NCI-H187 (cell line): ENCODE measurements around the gene ARHGAP8.
"Not testable (repeated sequence)": the region's sequence is repeated elsewhere in the genome, so short reads cannot be mapped to it uniquely, and the experiment has no call there.

Experiments
- DNase-seq, 2 experiments: peaks; one replicate each; lab custom pipeline; 2025; lab: John Stamatoyannopoulos, UW

Gene ARHGAP8

DNA sequence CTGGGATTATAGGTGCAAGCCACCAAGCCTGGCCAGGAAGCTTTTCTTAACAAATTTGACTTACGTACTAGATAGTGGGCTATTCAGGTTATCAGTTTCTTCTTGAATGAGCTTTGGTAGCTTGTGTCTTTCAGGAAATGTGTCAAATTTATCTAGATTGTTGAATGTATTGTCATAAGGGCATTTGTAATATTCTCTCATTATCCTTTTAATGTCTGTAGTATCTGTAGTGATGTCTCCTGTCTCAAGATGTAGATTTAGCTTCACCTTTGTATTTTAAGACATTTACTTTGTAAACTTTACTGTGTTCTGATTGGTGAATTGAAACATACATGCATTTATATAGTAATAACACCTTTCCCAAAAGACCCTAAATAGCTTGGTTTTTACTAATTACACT lies 20.7 kb downstream of the ARHGAP8 start:
- no peak for DNase-seq

DNA sequence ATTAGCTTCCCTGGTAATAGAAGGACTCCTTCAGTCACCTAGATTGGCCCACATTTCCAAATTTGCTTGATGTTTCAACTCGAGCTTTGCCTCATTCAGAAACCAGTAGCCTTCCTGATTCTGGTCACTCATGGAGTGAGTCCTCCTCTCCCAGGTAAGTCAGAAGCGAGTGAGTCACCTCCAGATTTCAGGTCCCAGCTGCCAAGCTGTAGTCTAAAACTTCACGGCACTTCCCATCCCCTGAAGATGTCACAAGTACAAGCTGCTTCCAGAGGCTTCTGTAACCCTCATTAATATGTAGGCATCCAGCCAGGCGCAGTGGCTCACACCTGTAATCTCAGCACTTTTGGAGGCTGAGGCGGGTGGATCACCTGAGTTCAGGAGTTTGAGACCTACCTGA lies 23.5 kb downstream of the ARHGAP8 start:
- no peak for DNase-seq

DNA sequence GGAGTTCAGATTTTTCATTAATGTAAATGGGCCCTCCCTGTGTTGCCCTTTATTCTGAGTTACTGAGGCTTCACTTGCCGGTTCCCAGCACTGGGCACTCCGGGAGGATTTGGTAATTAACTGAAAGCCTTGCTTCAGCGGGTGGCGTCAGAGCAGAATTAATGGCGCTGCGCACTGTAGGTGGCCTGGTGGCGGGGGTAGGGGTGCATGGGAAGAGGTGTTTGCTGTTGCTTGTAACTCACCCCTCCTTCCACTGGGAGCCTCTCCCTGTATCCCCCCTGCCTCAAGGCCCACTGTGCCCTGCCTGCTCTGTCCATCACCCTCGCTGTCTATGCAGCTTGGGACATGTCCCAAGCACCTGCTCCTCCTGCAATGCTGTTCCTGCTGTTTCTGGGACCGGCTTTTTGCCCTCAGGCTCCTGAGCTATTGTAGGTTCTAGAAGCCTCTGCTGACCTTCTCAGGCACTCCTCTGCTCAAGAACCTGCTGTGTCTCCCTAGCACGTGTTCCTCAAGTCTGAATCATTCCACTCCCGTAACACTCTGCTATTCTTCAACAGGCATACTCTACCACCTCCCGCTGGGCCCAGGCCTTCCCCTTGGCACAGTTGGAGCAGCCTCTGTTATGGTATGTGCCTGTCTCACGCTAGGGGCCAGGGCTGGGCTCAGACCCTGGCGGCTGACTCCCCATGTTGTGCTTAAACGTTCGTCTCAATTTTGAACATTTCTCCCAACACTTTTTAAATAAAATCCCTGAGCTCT lies 24.4 kb downstream of the ARHGAP8 start:
- no peak for DNase-seq

DNA sequence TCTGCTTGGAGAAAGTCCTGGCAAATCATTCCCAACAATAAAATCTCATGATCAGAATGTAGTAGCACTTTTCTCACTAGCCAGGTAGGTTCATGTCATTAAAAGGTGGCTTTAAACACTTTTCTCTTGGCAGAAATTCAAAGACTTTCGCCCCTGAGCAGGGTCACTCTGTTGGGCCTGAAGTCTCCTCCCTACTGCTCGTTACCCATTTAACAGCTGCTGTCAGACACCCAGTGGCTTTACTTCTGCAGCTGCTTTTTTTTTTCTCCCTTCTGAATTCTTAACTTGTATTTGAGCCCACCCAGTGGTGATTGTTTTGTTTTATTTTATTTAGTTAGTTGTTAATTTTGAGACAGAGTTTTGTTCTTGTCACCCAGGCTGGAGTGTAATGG lies 25.0 kb downstream of the ARHGAP8 start:
- DNase-seq = no peak

DNA sequence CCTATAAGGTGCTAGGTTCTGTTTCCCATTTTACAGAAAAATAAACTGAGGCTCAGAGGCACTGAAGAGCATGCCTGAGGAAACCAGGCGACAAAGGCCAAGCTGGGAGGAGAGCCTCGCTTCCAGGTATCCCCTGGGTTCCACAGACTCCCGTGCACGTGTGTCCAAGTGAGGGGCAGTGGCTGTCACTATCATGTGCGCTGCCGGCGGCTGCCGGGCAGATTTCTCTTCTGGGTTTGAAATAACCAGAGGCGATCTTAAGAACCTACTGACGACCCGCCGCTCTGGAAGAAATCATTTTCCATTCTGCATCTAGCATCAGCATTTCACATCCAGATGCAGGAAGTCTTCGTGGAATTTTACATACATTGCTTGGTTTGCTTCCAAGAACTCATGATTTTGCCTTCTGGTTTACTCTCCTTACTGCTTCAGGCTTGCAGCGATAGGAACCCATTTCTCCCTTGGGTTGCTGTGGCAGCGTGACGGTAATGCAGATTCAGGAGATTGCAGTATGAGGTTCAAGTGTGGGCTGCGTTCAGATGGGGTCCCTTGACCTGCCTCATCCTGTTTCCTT lies 28.6 kb downstream of the ARHGAP8 start:
- no peak for DNase-seq

DNA sequence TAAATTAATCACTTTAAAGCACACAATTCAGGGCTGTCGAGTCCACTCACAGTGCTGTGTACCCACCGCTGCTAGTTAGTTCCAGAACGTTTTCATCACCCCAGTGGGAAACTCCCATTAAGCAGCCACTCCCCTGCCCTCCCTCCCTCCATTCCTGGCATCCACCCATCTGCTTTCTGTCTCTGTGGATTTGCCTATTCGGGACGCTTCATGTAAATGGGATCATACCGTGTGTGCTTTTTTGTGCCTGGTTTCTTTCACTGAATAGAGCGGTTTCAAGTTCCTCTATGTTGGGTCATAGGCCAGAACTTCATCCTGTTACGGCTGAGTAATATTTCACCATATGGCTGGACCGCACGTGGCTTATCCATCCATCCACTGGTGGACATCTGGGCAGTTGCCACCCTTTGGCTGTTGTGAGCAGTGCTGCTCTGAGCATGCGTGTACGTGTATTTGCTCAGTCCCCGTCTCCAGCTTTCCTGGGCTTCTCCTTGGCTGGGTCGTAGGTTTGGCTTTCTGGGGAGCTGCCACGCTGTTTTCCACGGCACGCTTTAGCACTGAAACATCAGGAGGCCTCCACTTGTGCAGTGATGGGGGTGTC lies 30.1 kb downstream of the ARHGAP8 start:
- no peak for DNase-seq

DNA sequence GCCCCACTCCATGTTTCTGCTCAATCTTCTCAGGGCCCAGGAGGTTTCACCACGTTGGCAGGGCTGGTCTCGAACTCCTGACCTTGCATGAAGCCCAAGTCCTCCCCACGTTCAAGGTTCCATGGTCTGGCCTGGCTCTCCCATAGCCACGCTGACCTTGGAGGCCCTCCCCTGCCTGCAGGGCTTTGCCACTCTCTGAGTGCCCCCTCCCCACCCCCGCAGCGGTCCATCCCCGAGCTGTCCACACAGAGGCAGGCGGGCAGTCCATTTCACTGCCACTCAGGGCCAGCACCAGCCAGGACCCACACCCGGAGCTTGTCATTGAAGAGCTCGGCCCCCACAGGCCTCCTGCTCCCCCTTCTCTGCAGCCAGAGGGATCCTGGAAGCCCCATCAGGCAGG lies 30.7 kb downstream of the ARHGAP8 start:
- DNase-seq = no peak

DNA sequence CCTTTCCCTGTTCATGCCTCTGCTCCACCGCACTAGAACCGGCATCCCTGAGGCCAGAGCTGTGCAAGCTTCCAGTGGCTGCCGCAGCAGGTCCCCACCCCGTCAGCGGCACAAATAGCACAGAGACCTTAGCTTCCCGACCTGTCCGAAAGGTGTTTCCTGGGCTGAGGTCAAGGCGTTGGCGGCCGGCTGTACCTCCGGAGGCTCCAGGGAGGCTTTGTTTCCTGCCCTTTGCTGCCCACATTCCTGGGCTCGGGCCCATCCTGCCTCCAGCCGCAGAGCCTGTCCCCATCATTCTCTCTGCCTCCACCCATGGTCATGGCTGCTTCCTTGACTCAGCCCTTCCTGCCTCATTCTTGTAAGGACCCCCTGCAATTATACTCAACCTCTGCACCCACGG lies 31.2 kb downstream of the ARHGAP8 start:
- no peak for DNase-seq

DNA sequence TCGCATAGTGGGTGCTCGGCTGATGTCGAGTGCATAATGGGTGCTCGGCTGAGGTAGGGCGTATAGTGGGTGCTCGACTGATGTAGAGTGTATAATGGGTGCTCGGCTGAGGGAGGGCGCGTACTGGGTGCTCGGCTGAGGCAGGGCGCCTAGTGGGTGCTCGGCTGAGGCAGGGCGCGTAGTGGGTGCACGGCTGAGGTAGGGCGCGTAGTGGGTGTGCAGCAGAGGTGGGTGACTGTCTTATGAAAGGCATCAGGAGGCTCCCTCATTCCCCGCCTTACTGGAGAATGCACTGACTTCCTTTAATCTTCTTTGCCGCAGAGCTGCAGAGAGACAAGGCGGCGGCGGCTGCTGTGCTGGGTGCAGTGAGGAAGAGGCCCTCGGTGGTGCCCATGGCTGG lies 33.8 kb downstream of the ARHGAP8 start:
- no peak for DNase-seq

DNA sequence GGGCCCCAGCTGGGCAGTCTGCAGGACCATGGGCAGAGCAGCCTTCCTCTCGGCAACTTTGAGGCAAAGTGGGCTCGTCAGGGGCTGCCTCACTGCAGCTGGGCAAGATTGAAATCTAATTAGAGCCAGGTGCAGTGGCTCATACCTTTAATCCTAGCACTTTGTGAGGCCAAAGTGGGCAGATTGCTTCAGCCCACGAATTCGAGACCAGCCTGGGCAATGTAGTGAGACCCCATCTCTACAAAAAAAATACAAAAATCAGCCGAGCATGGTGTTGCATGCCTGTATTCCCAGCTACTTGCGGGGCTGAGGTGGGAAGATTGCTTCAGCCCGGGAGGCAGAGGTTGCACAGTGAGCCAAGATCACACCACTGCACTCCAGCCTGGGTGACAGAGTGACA lies 34.2 kb downstream of the ARHGAP8 start:
- DNase-seq = no peak

DNA sequence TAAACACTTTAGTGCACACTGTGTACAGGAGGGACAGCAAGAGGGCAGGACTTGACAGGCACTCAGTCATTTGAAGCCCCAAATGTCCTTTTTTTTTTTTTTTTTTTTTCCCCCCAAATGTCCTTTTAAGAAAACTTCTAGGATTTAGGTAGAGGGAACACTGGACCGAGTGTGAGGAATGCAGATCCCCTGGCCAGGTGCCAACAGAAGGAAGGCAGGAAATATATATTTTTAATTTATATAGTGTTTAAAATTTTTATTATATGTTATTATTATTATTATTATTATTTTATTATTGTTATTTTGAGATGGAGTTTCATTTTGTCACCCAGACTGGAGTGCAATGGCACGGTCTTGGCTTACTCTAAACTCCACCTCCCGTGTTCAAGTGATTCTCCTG lies 35.5 kb downstream of the ARHGAP8 start:
- no peak for DNase-seq

DNA sequence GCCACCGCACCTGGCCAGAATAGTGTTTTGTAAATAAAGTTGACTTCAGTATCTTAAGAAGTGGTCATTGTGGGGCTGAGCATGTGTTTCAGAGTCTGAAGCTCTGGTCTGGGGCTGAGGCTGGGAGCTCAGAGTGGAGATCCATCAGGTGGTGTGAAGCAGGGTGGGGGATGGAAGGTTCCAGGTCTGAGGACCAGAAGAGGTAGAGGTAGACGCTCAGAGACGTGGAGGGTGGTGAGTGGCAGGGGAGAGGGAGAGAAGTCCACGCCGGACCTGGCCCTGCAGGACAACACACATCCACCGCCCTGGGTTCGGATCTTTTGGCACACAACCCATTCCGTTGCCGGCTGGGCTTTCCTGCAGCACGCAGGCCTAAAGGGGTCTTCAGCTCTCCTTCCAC lies 40.7 kb downstream of the ARHGAP8 start:
- no peak for DNase-seq

DNA sequence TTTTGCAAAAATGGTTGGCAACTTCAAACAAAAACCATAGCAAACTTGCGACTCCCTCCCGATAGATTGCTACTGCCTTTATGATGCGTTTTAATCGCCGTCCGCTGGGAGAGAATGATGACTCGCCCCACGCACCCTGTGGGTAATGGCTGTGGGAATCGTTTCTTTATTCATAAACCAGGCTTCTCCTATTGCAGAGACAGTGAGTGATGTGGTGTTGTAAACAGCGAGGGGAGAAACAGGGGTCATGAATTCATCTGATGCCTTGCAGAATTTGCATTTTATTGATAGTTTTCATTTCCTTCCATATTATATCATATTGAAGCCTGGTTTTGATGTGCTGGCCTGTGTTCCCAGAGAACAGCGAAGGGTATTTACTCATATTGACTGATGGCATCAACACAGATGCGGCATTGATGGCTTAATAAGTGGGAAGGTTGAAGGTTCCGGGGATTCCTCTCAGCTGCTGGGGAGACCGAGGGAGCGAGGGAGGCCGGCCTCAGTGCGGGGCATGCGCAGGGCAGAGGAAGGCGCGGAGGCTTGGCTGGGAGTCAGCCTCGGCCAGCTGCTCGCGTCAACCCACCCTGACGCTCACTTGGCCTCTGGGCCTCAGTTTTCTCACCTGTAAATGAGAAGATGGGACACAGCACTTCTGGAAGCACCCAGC lies 41.3 kb downstream of the ARHGAP8 start:
- no peak for DNase-seq

DNA sequence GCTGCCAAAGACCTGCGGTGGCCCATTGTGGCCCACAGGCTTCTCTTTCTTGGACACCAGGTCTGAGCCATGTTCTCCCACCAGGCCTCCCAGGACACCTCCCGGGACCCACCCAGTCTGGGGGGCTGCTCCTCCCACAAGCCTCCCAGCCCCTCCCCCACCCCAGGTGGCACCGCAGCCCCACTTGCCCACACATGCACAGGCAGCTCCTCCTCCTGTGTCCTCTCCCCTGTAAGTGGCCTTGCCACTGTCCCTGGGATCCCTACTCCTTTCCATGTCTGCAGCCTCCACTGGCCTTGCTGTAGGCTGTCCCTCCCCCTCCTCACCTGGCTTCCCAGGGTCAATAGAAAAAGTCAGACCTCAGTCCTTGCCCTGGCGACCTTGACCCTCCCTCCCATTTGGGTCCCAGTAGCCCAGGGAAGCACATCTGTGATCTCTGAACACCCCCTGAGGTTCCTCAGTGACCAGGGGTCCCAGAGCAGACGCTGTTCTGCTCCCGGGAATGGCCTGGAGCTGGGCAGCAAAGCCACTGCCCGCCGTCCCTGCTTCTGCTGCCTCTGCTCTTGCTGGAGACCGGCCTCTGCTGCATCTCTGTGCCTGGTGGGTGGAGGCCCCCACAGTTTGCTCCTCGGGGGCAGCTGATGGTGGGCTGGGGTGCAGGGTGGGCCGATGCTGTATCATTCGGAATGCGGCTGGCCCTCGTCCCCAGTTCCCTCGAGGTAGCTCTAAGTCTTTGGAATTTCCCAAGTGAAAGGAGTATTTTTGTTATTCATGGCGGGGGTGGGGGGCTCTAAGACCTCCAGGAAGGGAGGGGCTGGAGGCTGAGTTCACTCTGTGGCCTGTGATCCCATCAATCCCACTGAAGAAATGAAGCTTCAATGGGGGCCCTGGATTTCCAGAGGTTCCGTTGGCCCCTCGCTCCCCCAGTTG lies 43.6 kb downstream of the ARHGAP8 start:
- no peak for DNase-seq

DNA sequence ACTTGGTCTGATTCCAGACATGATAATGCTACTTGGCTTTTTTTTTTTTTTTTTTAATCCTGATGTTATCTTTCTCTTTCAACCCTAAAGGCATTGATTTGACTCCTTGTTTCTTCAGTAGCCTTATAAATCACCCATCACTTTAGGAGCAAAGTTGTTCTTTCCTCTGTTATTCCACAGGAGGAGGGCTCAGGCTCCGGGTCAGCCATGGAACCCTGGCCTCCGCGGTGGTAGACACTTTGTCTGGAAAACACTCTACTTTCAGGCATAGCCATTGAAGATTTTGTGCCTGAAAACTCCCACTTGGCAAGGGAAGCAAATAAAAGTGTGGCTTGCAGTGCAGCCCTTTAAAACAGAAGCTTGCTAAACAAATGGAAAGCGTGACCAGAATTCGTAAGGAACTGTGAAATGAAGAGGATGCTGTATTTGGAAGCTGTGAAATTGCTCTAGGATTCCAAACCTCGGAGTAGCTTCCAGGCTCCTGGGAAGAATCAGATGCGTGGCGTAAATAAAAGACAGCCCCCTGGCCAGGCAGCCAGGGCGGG lies 44.9 kb downstream of the ARHGAP8 start:
- DNase-seq = no peak

DNA sequence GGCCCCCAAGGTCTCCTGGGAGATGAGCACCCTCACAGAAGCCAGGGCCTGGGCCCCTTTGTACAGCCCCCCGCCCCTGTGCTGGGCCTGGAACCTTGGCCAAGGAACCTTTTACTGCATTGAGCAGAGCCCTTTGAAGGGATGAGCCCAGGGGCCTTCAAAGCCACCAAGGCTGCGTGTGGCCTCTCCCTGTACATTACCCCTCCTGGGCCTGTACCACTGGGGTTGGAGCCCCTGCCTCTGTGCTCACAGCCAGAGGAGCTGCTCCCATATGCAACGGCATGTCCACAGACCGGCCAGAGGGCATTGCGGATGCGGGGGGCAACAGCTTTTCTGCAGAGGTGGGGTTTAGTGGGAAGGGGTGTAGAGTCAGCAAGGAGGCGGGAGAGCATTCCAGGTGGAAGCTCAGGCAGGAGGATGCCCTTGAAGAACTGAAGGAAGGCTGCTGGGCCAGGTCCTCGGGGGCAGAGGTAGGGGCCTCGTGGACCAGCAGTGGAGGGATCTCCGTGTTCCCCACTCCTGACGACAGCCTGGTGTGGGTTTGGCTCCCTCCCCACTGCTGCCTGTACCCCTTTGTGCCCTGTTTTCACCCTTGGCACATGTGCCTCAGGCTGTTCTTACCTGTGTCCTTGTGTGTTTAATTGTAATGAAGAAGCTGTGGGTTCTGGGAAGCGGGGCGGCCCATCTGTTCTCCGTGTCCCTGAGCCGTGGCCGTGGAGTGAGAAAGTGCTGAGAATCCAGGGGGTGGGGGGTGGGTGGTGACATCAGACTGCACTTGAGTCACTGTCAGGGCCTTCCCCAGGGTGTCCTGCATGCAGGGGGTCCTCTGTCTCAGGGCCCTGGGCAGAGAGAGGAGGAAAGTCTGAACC lies 46.9 kb downstream of the ARHGAP8 start:
- DNase-seq = no peak

DNA sequence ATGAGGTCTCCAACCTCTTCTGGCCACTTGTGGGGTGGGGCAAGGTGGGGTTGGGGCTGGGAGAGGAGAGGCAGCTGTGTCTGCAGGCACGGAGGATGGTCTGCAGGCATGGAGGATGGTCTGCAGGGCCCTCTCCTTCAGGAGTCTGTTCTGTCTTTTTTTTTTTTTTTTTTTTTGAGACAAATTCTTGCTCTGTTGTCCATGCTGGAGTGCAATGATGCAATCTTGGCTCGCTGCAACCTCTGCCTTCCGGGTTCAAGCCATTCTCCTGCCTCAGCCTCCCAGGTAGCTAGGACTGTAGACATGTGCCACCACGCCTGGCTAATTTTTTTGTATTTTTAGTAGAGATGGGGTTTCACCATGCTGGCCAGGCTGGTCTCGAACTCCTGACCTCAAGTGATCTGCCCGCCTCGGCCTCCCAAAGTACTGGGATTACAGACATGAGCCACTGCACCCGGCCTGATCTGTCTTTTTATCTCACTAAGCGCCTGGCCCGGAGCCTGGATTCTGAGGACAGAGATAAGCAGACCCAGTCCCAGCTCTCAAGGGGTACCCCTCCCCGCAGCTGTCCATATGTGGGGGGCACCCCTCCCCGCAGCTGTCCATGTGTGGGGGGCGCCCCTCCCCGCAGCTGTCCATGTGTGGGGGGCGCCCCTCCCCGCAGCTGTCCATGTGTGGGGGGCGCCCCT lies 47.7 kb downstream of the ARHGAP8 start:
- not testable (repeated sequence) for DNase-seq

DNA sequence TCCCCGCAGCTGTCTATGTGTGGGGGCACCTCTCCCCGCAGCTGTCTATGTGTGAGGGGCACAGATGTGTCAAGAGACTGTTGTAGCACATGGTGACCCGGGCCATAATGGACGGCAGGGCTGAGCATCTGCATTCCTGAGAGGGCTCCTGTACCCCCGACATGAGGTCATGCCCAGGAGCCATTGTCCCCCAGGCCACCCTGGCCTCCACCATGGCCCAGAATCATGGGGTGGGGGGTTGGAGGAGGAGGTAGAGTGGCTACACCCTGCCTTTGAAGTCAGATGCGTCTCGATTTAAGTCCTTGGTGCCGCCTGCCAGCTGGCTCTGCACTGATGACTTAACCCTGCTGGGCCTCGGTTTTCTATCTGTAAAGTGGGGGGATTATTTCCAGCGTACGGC lies 49.1 kb downstream of the ARHGAP8 start:
- DNase-seq = no peak

DNA sequence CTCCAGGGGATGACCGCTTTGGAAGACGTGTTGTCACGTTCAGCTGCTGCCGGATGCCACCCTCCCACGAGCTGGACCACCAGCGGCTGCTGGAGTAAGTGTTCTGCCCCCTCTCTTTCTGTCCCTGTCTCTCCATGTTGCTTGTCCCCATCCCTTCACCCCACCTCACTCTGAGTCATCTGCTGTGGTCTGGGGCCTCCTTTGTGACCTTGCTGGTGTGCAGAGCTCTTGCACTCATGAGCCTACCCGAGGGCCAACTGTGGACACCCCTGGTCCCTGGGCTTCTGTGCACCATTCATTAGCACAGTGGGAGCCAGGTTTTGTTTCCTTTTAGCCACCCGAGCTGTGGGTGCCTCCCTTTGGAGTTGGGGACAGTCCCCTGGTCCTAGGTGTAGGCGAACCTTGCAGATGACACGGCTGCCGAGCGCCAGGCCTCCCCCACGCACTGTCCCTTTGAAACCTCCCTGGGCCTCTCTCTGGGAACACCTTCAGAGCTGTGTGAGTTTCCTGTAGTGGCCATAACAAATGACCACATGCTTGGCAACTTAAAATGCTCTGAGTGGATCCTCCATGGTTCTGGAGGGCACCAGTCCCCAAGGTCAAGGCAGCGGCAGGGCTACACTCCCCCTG lies 49.8 kb downstream of the ARHGAP8 start:
- DNase-seq = no peak

DNA sequence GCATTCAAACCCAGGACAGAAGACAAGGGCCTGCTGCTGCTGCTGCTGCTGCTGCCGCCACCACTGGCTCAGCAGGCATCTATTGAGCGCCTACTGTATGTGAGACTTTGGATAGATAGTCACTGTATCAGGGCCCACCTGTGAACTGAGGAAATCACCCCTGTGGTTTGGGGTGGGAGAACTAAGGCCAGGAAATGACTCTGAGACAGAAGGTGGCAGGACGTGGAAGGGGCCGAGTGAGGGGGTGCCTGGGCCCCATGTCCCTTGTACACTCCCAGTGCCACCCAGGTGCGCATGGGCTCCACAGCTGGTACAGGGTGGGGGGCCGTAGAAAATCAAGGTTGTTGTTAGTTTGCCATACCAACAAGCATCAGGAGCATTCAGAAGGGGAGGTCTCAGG lies 50.6 kb downstream of the ARHGAP8 start:
- DNase-seq = no peak
